Measurements from ENCODE around the gene PXDN.
A peak's percentile ranks its signal among the peaks of the same experiment; 100 is the strongest.

GRCh38 chr2:1750933-1751766, 6.8 kb upstream of the PXDN start:
- TF ChIP-seq ZBTB44 (CRISPR knock-in tag; IDR thresholded peaks at IDR 0.05) (no peak), HMGXB4 (CRISPR knock-in tag; IDR thresholded peaks at IDR 0.05; ENCODE audit: borderline replicate concordance in 1 of 2, low read depth in 1 of 2) (no peak), CTCF (CRISPR knock-in tag; IDR thresholded peaks at IDR 0.05) (peak; percentile 76), ZNF292 (CRISPR knock-in tag; IDR thresholded peaks at IDR 0.05; ENCODE audit: borderline replicate concordance, low read depth) (no peak), MXI1 (IDR thresholded peaks at IDR 0.05; ENCODE audit: borderline replicate concordance, low read depth, low read length) (no peak)
